CD4-positive, alpha-beta T cell (primary cell): ENCODE results near the gene ARHGAP42. TPM values are rescaled to one million over a fixed set of nuclear protein-coding genes. Genes with fewer than 3 reads are reported as not detected.
"Not testable (repeated sequence)": the region's sequence is repeated elsewhere in the genome, so short reads cannot be mapped to it uniquely, and the experiment has no call there.

Experiments used
- ATAC-seq: fragments of 200-7000 bp; cut with Tn5 transposase; one replicate; pipeline ENCODE4 v1.10.0; 2022; ENCODE audit warnings: mild to moderate bottlenecking; ENCODE audit not compliant: poor library complexity
- CTCF ChIA-PET: fragments of 350-600 bp; sonication (Branson Sonifier 250); formaldehyde crosslinking; loops from one replicate; lab custom pipeline; 2021; ENCODE audit warnings: antibody characterized with exemption, inconsistent platforms; lab: Charles Lee
- POLR2A ChIA-PET: fragments of 350-600 bp; sonication (Branson Sonifier 250); formaldehyde crosslinking; loops from one replicate; lab custom pipeline; 2021; ENCODE audit warnings: antibody characterized with exemption, inconsistent platforms; lab: Charles Lee
- DNase-seq, 14 experiments: peaks; one replicate each; pipeline ENCODE4 v3.0.0-alpha.2; 2013 to 2020; ENCODE audit warnings: mixed read lengths in 2 of 14
- H3K27ac ChIP-seq, 2 donors: one replicate each; pipeline versions ENCODE4 v1.5.1 to v1.7.0; 2013; ENCODE audit warnings: low read length in 2 of 2, low read depth in 1 of 2, mild to moderate bottlenecking in 1 of 2
- H3K27me3 ChIP-seq, 2 experiments: 1 replicate in 1 of 2; 2 replicates in 1 of 2; pipeline versions ENCODE4 v1.6.1 to v1.7.0; 2013; ENCODE audit warnings: low read length in 2 of 2, control low read depth in 1 of 2, mild to moderate bottlenecking in 1 of 2, moderate library complexity in 1 of 2; ENCODE audit not compliant: insufficient read depth in 2 of 2, control insufficient read depth in 1 of 2
- H3K36me3 ChIP-seq: one replicate; pipeline ENCODE4 v1.6.1; 2013; ENCODE audit warnings: low read length, control low read depth; ENCODE audit not compliant: insufficient read depth
- H3K4me1 ChIP-seq: one replicate; pipeline ENCODE4 v1.6.1; 2013; ENCODE audit warnings: low read length, control low read depth; ENCODE audit not compliant: insufficient read depth
- H3K4me3 ChIP-seq: one replicate; pipeline ENCODE4 v1.5.1; 2013; ENCODE audit warnings: mild to moderate bottlenecking, low read length, moderate library complexity
- H3K9me3 ChIP-seq, 2 experiments: 1 replicate in 1 of 2; 2 replicates in 1 of 2; pipeline versions ENCODE4 v1.6.1 to v1.7.0; 2013; ENCODE audit warnings: low read length in 2 of 2, mild to moderate bottlenecking in 2 of 2, control low read depth in 1 of 2, moderate library complexity in 1 of 2; ENCODE audit not compliant: control insufficient read depth in 1 of 2, insufficient read depth in 1 of 2
- H3K27ac Mint-ChIP-seq: one replicate; pipeline ENCODE4 v1.8.0; 2020; ENCODE audit warnings: mixed read lengths
- H3K27me3 Mint-ChIP-seq: one replicate; pipeline ENCODE4 v1.8.0; 2021; ENCODE audit warnings: mixed read lengths
- H3K36me3 Mint-ChIP-seq: one replicate; pipeline ENCODE4 v1.8.0; 2021; ENCODE audit warnings: low read depth, mixed read lengths
- H3K4me1 Mint-ChIP-seq: one replicate; pipeline ENCODE4 v1.8.0; 2021; ENCODE audit warnings: low read depth, mixed read lengths
- H3K4me3 Mint-ChIP-seq: one replicate; pipeline ENCODE4 v1.8.0; 2020; ENCODE audit warnings: mild to moderate bottlenecking, mixed read lengths
- H3K9me3 Mint-ChIP-seq: one replicate; pipeline ENCODE4 v1.8.0; 2020; ENCODE audit warnings: mixed read lengths
- intact Hi-C, 2 experiments: fragments of 100-400 bp; cut with DNase I in 1 of 2; cut with micrococcal nuclease in 1 of 2; formaldehyde crosslinking; loops; one replicate each; pipeline versions ENCODE4 v1.15.1 to v1.9.0; 2023 to 2025; cut with DNase I, micrococcal nuclease
- total RNA-seq, 174 experiments: library from RNA in 2 of 174; stranded (reverse) in 2 of 174; gene quantifications; one replicate each; pipeline ENCODE4 v1.2.3 and lab custom pipeline; 2021 to 2026
- TF ChIP-seq, protein P1 (sequence below): fragments of 200-600 bp; IDR thresholded peaks from one replicate; pipeline ENCODE4 v1.8.0; 2022; ENCODE audit warnings: antibody characterized with exemption, mild to moderate bottlenecking

The ARHGAP42 gene
- total RNA-seq, 2 experiments from 2014 or later, result not detected

DNA sequence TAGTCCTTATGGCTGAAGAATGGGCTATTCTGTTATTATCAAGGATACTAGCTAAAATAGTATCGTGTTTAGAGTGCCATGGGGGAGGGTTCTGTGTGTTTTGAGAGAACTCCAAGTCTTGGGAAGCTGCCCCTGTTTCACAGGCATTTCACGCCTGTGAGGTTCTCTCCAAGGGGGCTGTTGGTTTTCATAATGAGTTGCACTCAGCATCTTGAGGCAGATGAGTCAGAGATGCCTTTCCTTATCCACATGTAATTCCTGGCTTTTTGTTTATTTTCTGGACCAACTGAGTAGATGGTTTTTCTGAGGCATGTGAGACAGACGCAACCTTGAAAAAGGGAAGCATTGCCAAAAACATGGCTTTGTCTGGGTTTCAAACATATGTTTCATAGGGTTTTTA is 203.7 kb downstream of the ARHGAP42 start:
- no peaks in the 10 kb centered on the region for H3K36me3 ChIP-seq
- POLR2A ChIA-PET, result no interaction called here
- CTCF ChIA-PET, result no interaction called here
- ATAC-seq (no peak), DNase-seq (no peak)
- Mint-ChIP-seq H3K9me3 (no peaks in the 10 kb centered on the region), H3K27me3 (no peaks in the 10 kb centered on the region), H3K27ac (no peak overlapping the region), H3K4me3 (no peak overlapping the region), H3K4me1 (no peaks in the 10 kb centered on the region), H3K36me3 (no peaks in the 10 kb centered on the region)
- no peaks in the 10 kb centered on the region for H3K4me1 ChIP-seq
- H3K27me3 ChIP-seq, result no peaks in the 10 kb centered on the region
- no peak overlapping the region for H3K4me3 ChIP-seq
- peaks cover 0 to 4% of the 10 kb centered on the region in 2 experiments for H3K9me3 ChIP-seq
- no peak overlapping the region for H3K27ac ChIP-seq
- TF ChIP-seq, protein P1, sequence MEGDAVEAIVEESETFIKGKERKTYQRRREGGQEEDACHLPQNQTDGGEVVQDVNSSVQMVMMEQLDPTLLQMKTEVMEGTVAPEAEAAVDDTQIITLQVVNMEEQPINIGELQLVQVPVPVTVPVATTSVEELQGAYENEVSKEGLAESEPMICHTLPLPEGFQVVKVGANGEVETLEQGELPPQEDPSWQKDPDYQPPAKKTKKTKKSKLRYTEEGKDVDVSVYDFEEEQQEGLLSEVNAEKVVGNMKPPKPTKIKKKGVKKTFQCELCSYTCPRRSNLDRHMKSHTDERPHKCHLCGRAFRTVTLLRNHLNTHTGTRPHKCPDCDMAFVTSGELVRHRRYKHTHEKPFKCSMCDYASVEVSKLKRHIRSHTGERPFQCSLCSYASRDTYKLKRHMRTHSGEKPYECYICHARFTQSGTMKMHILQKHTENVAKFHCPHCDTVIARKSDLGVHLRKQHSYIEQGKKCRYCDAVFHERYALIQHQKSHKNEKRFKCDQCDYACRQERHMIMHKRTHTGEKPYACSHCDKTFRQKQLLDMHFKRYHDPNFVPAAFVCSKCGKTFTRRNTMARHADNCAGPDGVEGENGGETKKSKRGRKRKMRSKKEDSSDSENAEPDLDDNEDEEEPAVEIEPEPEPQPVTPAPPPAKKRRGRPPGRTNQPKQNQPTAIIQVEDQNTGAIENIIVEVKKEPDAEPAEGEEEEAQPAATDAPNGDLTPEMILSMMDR, result no peak
- intact Hi-C loops, result no loop called here

DNA sequence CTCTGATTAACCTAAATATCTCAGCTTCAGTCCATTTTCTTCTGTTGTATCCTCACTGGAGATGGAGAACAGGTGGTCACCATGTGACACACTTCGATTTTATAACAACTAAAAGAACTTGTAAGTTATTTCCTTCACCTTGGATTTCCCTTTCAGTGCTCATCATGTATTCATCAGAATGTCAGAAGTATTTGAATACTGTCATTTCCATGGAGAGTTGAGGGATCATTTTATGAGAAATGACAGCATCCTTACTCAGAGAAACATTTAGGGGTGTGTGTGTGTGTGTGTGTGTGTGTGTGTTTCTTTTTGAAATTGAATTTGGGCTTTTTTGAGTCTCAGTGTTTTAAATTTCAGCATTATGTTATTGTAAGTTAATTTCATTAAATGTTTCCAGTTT is 205.8 kb downstream of the ARHGAP42 start:
- no peak overlapping the region for H3K27ac Mint-ChIP-seq
- H3K9me3 ChIP-seq, result peaks cover 0 to 4% of the 10 kb centered on the region in 2 experiments
- TF ChIP-seq, protein P1, result no peak
- no peaks in the 10 kb centered on the region for H3K4me1 Mint-ChIP-seq
- no peaks in the 10 kb centered on the region for H3K4me1 ChIP-seq
- no peaks in the 10 kb centered on the region for H3K36me3 ChIP-seq
- H3K27ac ChIP-seq, result no peak overlapping the region
- no peaks in the 10 kb centered on the region for H3K27me3 Mint-ChIP-seq
- H3K4me3 Mint-ChIP-seq, result no peak overlapping the region
- intact Hi-C loops, result no loop called here
- no peaks in the 10 kb centered on the region for H3K36me3 Mint-ChIP-seq
- H3K9me3 Mint-ChIP-seq, result no peaks in the 10 kb centered on the region
- POLR2A ChIA-PET, result no interaction called here
- DNase-seq (no peak), ATAC-seq (no peak)
- no peak overlapping the region for H3K4me3 ChIP-seq
- H3K27me3 ChIP-seq, result no peaks in the 10 kb centered on the region
- CTCF ChIA-PET, result no interaction called here

DNA sequence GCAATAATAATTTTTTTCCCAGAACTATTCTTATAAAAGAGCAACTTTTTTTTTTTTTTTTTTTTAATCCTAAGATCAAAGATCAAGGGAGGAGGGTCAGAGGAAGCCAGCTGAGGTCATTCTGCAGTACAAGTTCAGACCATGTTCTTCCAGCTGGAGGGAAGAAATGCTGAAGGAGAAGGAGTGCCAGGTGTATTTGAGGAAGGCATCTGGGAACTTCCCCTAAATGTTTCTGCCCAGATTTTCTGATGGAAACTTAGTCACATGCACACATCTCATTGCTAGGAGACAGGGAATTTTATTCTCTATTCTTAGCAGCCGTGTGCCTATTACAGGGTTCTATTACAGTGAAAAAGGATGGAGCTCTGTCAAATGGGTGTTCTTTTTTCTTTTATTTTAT is 208.4 kb downstream of the ARHGAP42 start:
- POLR2A ChIA-PET, result no interaction called here

DNA sequence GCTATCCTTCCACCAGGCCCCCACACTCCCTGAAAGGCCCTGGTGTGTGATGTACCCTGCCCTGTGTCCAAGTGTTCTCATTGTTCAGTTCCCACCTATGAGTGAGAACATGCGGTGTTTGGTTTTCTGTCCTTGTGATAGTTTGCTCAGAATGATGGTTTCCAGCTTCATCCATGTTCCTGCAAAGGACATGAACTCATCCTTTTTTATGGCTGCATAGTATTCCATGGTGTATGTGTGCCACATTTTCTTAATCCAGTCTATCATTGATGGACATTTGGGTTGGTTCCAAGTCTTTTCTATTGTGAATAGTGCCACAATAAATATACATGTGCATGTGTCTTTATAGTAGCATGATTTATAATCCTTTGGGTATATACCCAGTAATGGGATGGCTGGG is 208.9 kb downstream of the ARHGAP42 start:
- H3K36me3 ChIP-seq, H3K4me3 Mint-ChIP-seq, H3K27me3 Mint-ChIP-seq, H3K4me1 Mint-ChIP-seq, H3K27me3 ChIP-seq, POLR2A ChIA-PET, H3K27ac ChIP-seq, H3K9me3 ChIP-seq, H3K4me1 ChIP-seq, intact Hi-C loops, CTCF ChIA-PET, H3K4me3 ChIP-seq, H3K9me3 Mint-ChIP-seq, ATAC-seq, DNase-seq, H3K27ac Mint-ChIP-seq, H3K36me3 Mint-ChIP-seq: not testable (repeated sequence)

More for the DNA sequence above, 208.4 kb downstream of the ARHGAP42 start:
- CTCF ChIA-PET, result no interaction called here
- Histone ChIP-seq H3K4me1 (no peaks in the 10 kb centered on the region), H3K4me3 (no peak overlapping the region), H3K27ac (no peak overlapping the region), H3K27me3 (no peaks in the 10 kb centered on the region), H3K9me3 (peaks cover 0 to 4% of the 10 kb centered on the region in 2 experiments), H3K36me3 (no peaks in the 10 kb centered on the region)
- intact Hi-C loops, result no loop called here
- no peak overlapping the region for H3K4me3 Mint-ChIP-seq
- H3K9me3 Mint-ChIP-seq, result no peaks in the 10 kb centered on the region
- H3K27me3 Mint-ChIP-seq, result no peaks in the 10 kb centered on the region
- H3K4me1 Mint-ChIP-seq, result no peaks in the 10 kb centered on the region
- ATAC-seq, result no peak
- TF ChIP-seq, protein P1, result no peak
- no peak for DNase-seq
- no peak overlapping the region for H3K27ac Mint-ChIP-seq
- no peaks in the 10 kb centered on the region for H3K36me3 Mint-ChIP-seq

DNA sequence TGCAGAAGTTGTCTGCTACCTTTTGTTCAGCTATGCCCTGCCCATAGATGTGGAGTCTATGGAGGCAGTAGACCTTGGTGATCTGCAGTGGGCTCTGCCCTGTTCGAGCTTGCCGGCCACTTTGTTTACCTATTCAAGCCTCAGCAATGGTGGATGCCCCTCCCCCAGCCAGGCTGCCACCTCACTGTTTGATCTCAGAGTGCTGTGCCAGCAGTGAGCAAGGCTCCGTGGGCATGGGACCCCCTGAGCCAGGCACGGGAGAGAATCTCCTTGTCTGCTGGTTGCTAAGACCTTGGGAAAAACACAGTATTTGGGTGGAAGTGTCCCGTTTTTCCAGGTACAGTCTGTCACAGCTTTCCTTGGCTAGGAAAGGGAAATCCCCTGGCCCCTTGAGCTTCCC is 214.4 kb downstream of the ARHGAP42 start:
- DNase-seq, H3K27me3 Mint-ChIP-seq, ATAC-seq, CTCF ChIA-PET, H3K4me3 Mint-ChIP-seq, H3K27ac ChIP-seq, H3K9me3 Mint-ChIP-seq, H3K27me3 ChIP-seq, H3K4me3 ChIP-seq, H3K27ac Mint-ChIP-seq, H3K4me1 Mint-ChIP-seq, H3K4me1 ChIP-seq, H3K36me3 Mint-ChIP-seq, POLR2A ChIA-PET, intact Hi-C loops, H3K36me3 ChIP-seq: not testable (repeated sequence)
- H3K9me3 ChIP-seq, result peaks cover 0 to 13% of the 10 kb centered on the region in 2 experiments
